Type B pancreatic cell (in vitro differentiated cells): Measurements from ENCODE around the gene ZNF75A. TPM values are rescaled to one million over a fixed set of nuclear protein-coding genes. Genes with fewer than 3 reads are reported as not detected.

Source experiments
- DNase-seq: peaks from one replicate; pipeline ENCODE4 v3.0.0; 2021; ENCODE audit warnings: mixed read lengths; ENCODE audit not compliant: unreplicated experiment; ENCODE audit errors: extremely low spot score
- H3K27ac Mint-ChIP-seq: 2 replicates; pipeline ENCODE4 v1.8.0; 2021; ENCODE audit warnings: mild to moderate bottlenecking, mixed read lengths
- H3K27me3 Mint-ChIP-seq: 2 replicates; pipeline ENCODE4 v1.8.0; 2021; ENCODE audit warnings: mixed read lengths
- H3K36me3 Mint-ChIP-seq: 2 replicates; pipeline ENCODE4 v1.8.0; 2021; ENCODE audit warnings: mixed read lengths
- H3K4me1 Mint-ChIP-seq: one replicate; pipeline ENCODE4 v1.8.0; 2021; ENCODE audit warnings: mixed read lengths; ENCODE audit not compliant: unreplicated experiment
- H3K4me3 Mint-ChIP-seq: 2 replicates; pipeline ENCODE4 v1.8.0; 2021; ENCODE audit warnings: mild to moderate bottlenecking, mixed read lengths
- H3K9me3 Mint-ChIP-seq: 2 replicates; pipeline ENCODE4 v1.8.0; 2021; ENCODE audit warnings: mixed read lengths
- CTCF ChIP-seq: fragments of 200-600 bp; sonication (generic); conservative IDR thresholded peaks from 2 replicates; pipeline ENCODE4 v1.5.0; 2021; ENCODE audit warnings: antibody characterized with exemption, mild to moderate bottlenecking
- total RNA-seq: library from RNA; stranded (reverse); gene quantifications from 2 replicates; pipeline ENCODE4 v1.2.1, GENCODE V29; 2021; ENCODE audit warnings: low replicate concordance

The ZNF75A gene
- total RNA-seq, 1 donor from 2014 or later, result 50.8 TPM

DNA sequence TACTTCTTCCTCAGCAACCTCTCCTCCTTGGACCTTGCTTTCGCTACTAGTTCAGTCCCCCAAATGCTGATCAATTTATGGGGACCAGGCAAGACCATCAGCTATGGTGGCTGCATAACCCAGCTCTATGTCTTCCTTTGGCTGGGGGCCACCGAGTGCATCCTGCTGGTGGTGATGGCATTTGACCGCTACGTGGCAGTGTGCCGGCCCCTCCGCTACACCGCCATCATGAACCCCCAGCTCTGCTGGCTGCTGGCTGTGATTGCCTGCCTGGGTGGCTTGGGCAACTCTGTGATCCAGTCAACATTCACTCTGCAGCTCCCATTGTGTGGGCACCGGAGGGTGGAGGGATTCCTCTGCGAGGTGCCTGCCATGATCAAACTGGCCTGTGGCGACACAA is 50.8 kb downstream of the ZNF75A start:
- Mint-ChIP-seq H3K27me3 (peaks cover 4% of the 10 kb centered on the region), H3K4me3 (no peak overlapping the region), H3K27ac (no peak overlapping the region), H3K9me3 (peaks cover 11% of the 10 kb centered on the region), H3K36me3 (no peaks in the 10 kb centered on the region), H3K4me1 (no peaks in the 10 kb centered on the region)
- no peak for DNase-seq
- TF ChIP-seq CTCF, result no peak

DNA sequence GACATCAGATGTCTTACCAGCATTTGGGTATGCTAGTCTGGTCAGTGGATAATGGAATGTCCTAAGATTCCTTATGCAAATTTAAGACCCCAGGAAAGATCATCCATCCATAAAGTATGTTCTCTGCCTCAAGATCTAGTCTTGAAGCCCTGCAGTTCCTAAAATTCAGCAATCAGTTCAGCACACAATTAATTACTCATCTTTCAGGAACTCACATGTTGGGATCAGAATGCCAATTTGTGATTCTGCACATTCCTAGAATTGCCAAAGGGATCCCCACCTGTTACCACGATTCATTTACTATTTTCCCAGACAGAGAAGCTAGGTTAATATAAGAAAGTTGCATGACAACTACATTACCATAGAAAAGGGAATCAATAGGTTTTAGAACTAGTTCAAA is 53.6 kb downstream of the ZNF75A start:
- peaks cover 11% of the 10 kb centered on the region for H3K9me3 Mint-ChIP-seq
- no peak for DNase-seq
- H3K27me3 Mint-ChIP-seq, result peaks cover 6% of the 10 kb centered on the region
- H3K4me1 Mint-ChIP-seq, result no peaks in the 10 kb centered on the region
- no peak for TF ChIP-seq CTCF
- no peak overlapping the region for H3K4me3 Mint-ChIP-seq
- no peaks in the 10 kb centered on the region for H3K36me3 Mint-ChIP-seq
- H3K27ac Mint-ChIP-seq, result no peak overlapping the region

DNA sequence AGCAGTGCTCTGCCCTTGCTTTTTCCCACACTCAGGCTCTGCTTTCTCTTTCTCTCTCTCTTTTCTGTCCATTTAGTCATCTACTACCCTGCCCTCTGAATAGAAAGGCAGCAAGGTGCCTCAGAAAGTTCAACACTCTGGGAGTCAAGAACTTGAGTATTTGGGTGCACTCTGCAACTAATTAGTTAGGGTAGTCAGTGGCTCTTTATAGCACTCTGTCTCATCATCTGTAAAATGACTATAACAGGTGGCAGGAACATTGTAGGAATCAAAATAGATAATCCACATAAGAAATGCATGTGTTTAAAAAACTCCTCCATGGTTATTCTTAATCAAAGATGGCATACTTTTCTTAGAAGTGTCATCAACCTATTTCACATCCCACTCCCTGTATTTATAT is 57.6 kb downstream of the ZNF75A start:
- Mint-ChIP-seq H3K36me3 (no peaks in the 10 kb centered on the region), H3K9me3 (peaks cover 7% of the 10 kb centered on the region), H3K27ac (no peak overlapping the region), H3K4me1 (no peaks in the 10 kb centered on the region), H3K4me3 (no peak overlapping the region), H3K27me3 (peaks cover 6% of the 10 kb centered on the region)
- TF ChIP-seq CTCF, result no peak
- no peak for DNase-seq

GRCh38 chr16:3363793-3364192 is 58.5 kb downstream of the ZNF75A start:
- no peak for TF ChIP-seq CTCF
- Mint-ChIP-seq H3K9me3 (peaks cover 7% of the 10 kb centered on the region), H3K27ac (no peak overlapping the region), H3K4me1 (no peaks in the 10 kb centered on the region), H3K36me3 (no peaks in the 10 kb centered on the region), H3K4me3 (no peak overlapping the region), H3K27me3 (peaks cover 6% of the 10 kb centered on the region)
- no peak for DNase-seq

- H3K9me3 Mint-ChIP-seq, result peaks cover 7% of the 10 kb centered on the region
- TF ChIP-seq CTCF, result no peak
- DNase-seq, result no peak
- peaks cover 6% of the 10 kb centered on the region for H3K27me3 Mint-ChIP-seq
- H3K4me1 Mint-ChIP-seq, result no peaks in the 10 kb centered on the region
- H3K27ac Mint-ChIP-seq, result no peak overlapping the region
- no peak overlapping the region for H3K4me3 Mint-ChIP-seq
- H3K36me3 Mint-ChIP-seq, result no peaks in the 10 kb centered on the region
These were observed 59.6 kb downstream of the ZNF75A start for GRCh38 chr16:3364774-3365427.

Other genes starting within 250 kb of the ZNF75A start
- 12.7 and 44.1 TPM in 2 replicates for gene IL32, start 239.9 kb upstream of the ZNF75A start, total RNA-seq
- gene ZSCAN10, start 206.2 kb upstream of the ZNF75A start, total RNA-seq, result not detected in 2 replicates
- gene ZNF205, start 192.9 kb upstream of the ZNF75A start, total RNA-seq, result 15.0 and 18.2 TPM in 2 replicates
- 11.6 and 13.3 TPM in 2 replicates for gene ZNF213, start 170.5 kb upstream of the ZNF75A start, total RNA-seq
- gene OR1F1, start 117.3 kb upstream of the ZNF75A start, total RNA-seq, result 0.34 TPM in 1 of 2 replicates, not detected in the other
- 10.5 and 12.4 TPM in 2 replicates for gene ZNF200, start 70.3 kb upstream of the ZNF75A start, total RNA-seq
- gene MEFV, start 48.9 kb upstream of the ZNF75A start, total RNA-seq, result 0.19 TPM in 1 of 2 replicates, not detected in the other
- 27.7 and 38.6 TPM in 2 replicates for gene ZNF263, start 22.0 kb upstream of the ZNF75A start, total RNA-seq
- 5.4 and 9.4 TPM in 2 replicates for gene TIGD7, start 67 bp upstream of the ZNF75A start, total RNA-seq
- gene OR2C1, start 50.4 kb downstream of the ZNF75A start, total RNA-seq, result 0.22 TPM in 1 of 2 replicates, not detected in the other
- gene ZSCAN32, start 95.5 kb downstream of the ZNF75A start, total RNA-seq, result 12.4 and 15.0 TPM in 2 replicates
- 10.8 and 14.9 TPM in 2 replicates for gene ZNF174, start 95.7 kb downstream of the ZNF75A start, total RNA-seq
- gene ZNF597, start 138.0 kb downstream of the ZNF75A start, total RNA-seq, result 1.4 and 2.2 TPM in 2 replicates
- 41.1 and 51.1 TPM in 2 replicates for gene NAA60, start 138.2 kb downstream of the ZNF75A start, total RNA-seq
- gene C16orf90, start 190.0 kb downstream of the ZNF75A start, total RNA-seq, result not detected in 2 replicates
- gene CLUAP1, start 195.5 kb downstream of the ZNF75A start, total RNA-seq, result 20.5 and 35.9 TPM in 2 replicates